Liver (tissue), 9 donors: ENCODE data around the gene TLR8. TPM values are rescaled to one million over a fixed set of nuclear protein-coding genes. Genes with fewer than 3 reads are reported as not detected.

Experiments used
- DNase-seq: peaks from one replicate; pipeline ENCODE4 v3.0.0-alpha.2; 2017; ENCODE audit warnings: low spot score
- H3K27ac ChIP-seq, 2 donors: one replicate each; pipeline ENCODE4 v1.7.0; 2013; ENCODE audit warnings: inconsistent platforms in 2 of 2, low read length in 2 of 2, control low read depth in 1 of 2, low read depth in 1 of 2, mild to moderate bottlenecking in 1 of 2
- H3K27me3 ChIP-seq, 4 donors: one replicate each; pipeline versions ENCODE4 v1.6.1 to v1.7.0; 2013; ENCODE audit warnings: low read length in 3 of 4, inconsistent platforms in 1 of 4, mild to moderate bottlenecking in 1 of 4, moderate library complexity in 1 of 4; ENCODE audit not compliant: control insufficient read depth in 4 of 4, insufficient read depth in 4 of 4
- H3K36me3 ChIP-seq, 4 donors: one replicate each; pipeline versions ENCODE4 v1.6.1 to v1.7.0; 2013; ENCODE audit warnings: low read length in 3 of 4, mild to moderate bottlenecking in 3 of 4, low read depth in 1 of 4, moderate library complexity in 1 of 4; ENCODE audit not compliant: control insufficient read depth in 4 of 4, insufficient read depth in 3 of 4
- H3K4me1 ChIP-seq, 4 donors: one replicate each; pipeline versions ENCODE4 v1.6.1 to v1.7.0; 2013; ENCODE audit warnings: low read length in 3 of 4, mild to moderate bottlenecking in 3 of 4, moderate library complexity in 1 of 4; ENCODE audit not compliant: control insufficient read depth in 4 of 4, insufficient read depth in 4 of 4
- H3K4me3 ChIP-seq, 3 donors: one replicate each; pipeline versions ENCODE4 v1.6.1 to v1.7.0; 2013; ENCODE audit warnings: low read length in 3 of 3, control low read depth in 1 of 3, low read depth in 1 of 3, mild to moderate bottlenecking in 1 of 3
- H3K9ac ChIP-seq, 2 donors: one replicate each; pipeline ENCODE4 v1.7.0; 2013; ENCODE audit warnings: low read length in 2 of 2, mild to moderate bottlenecking in 2 of 2, moderate library complexity in 2 of 2, control low read depth in 1 of 2, low read depth in 1 of 2
- H3K9me3 ChIP-seq, 4 donors: one replicate each; pipeline versions ENCODE4 v1.6.1 to v1.7.0; 2013; ENCODE audit warnings: low read length in 3 of 4; ENCODE audit not compliant: control insufficient read depth in 4 of 4
- EGR1 ChIP-seq, 2 donors: IDR thresholded peaks; 2 replicates each; pipeline ENCODE4 v1.6.1; 2016 to 2018; ENCODE audit warnings: antibody characterized with exemption in 2 of 2, low read depth in 2 of 2
- FOXA1 ChIP-seq: IDR thresholded peaks from 2 replicates; pipeline ENCODE4 v1.6.1; 2016; ENCODE audit warnings: antibody characterized with exemption
- FOXA2 ChIP-seq: IDR thresholded peaks from 2 replicates; pipeline ENCODE4 v1.6.1; 2016; ENCODE audit warnings: antibody characterized with exemption
- GABPA ChIP-seq, 2 donors: IDR thresholded peaks in 1 of 2; conservative IDR thresholded peaks in 1 of 2; 2 replicates each; pipeline ENCODE4 v1.6.1; 2016; ENCODE audit warnings: antibody characterized with exemption in 2 of 2, mild to moderate bottlenecking in 1 of 2, moderate library complexity in 1 of 2
- HNF4G ChIP-seq: IDR thresholded peaks from 2 replicates; pipeline ENCODE4 v1.6.1; 2016; ENCODE audit warnings: antibody characterized with exemption
- NR2F2 ChIP-seq: IDR thresholded peaks from 2 replicates; pipeline ENCODE4 v1.6.1; 2016; ENCODE audit warnings: antibody characterized with exemption
- RAD21 ChIP-seq, 2 donors: IDR thresholded peaks; 2 replicates each; pipeline ENCODE4 v1.6.1; 2016; ENCODE audit warnings: antibody characterized with exemption in 2 of 2, mild to moderate bottlenecking in 2 of 2
- RXRA ChIP-seq, 2 donors: IDR thresholded peaks; 2 replicates each; pipeline ENCODE4 v1.6.1; 2017 to 2018; ENCODE audit warnings: antibody characterized with exemption in 2 of 2, mild to moderate bottlenecking in 1 of 2
- SP1 ChIP-seq: IDR thresholded peaks from 2 replicates; pipeline ENCODE4 v1.6.1; 2018; ENCODE audit warnings: antibody characterized with exemption, mild to moderate bottlenecking
- TAF1 ChIP-seq: conservative IDR thresholded peaks from 2 replicates; pipeline ENCODE4 v1.6.1; 2016; ENCODE audit warnings: antibody characterized with exemption, mild to moderate bottlenecking
- YY1 ChIP-seq: IDR thresholded peaks from 2 replicates; pipeline ENCODE4 v1.6.1; 2016; ENCODE audit warnings: antibody characterized with exemption, mild to moderate bottlenecking
- WGBS: extraction: QIAGEN DNeasy Blood & Tissue Kit; methylation state at CpG from one replicate; pipeline ENCODE4 v1.1.7; 2013; 5-methylcytosine and 5-hydroxymethylcytosine counted together
- polyA plus RNA-seq, 2 donors: library from polyadenylated mRNA; stranded (reverse) in 1 of 2; unstranded in 1 of 2; fragments of 200-250 nt in 1 of 2; fragments of >200 nt in 1 of 2; fragmentation: Nextera tagmentation in 1 of 2; extraction: Ambion mirVana in 1 of 2; gene quantifications; one replicate each; pipeline versions ENCODE4 v1.2.1 to v1.2.3, GENCODE V29; 2013 to 2015
- total RNA-seq, 2 donors: library from RNA; depleted of rRNA; stranded (reverse); fragments of >200 nt; gene quantifications; one replicate each; pipeline ENCODE4 v1.2.3, GENCODE V29; 2014
- TF ChIP-seq, protein P1 (sequence below): IDR thresholded peaks from 2 replicates; pipeline ENCODE4 v1.6.1; 2016; ENCODE audit warnings: antibody characterized with exemption, mild to moderate bottlenecking
- TF ChIP-seq, protein P2 (sequence below): fragments of 150-350 bp; IDR thresholded peaks from 2 replicates; pipeline ENCODE4 v1.5.1; 2017; ENCODE audit warnings: improper control_type of control experiment, low read depth, low read length; ENCODE audit not compliant: missing input control
- TF ChIP-seq, protein P3 (sequence below): IDR thresholded peaks from 2 replicates; pipeline ENCODE4 v1.6.1; 2016; ENCODE audit warnings: antibody characterized with exemption
- donor health status: healthy.
- donor health status: healthy.
- donor health status: healthy.
- donor health status: healthy.
- donor health status: healthy.

The TLR8 gene
- total and polyA plus RNA-seq, 4 donors: 0.28 to 4.6 (median 2.1) TPM

DNA sequence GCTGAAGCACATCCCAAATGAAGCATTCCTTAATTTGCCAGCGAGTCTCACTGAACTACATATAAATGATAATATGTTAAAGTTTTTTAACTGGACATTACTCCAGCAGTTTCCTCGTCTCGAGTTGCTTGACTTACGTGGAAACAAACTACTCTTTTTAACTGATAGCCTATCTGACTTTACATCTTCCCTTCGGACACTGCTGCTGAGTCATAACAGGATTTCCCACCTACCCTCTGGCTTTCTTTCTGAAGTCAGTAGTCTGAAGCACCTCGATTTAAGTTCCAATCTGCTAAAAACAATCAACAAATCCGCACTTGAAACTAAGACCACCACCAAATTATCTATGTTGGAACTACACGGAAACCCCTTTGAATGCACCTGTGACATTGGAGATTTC, 14.6 kb downstream of the TLR8 start:
- Histone ChIP-seq H3K9me3 (no peaks in the 10 kb centered on the region), H3K27me3 (peaks cover 0 to 3% (median 0%) of the 10 kb centered on the region in 4 donors), H3K4me1 (no peaks in the 10 kb centered on the region), H3K9ac (no peak overlapping the region), H3K4me3 (no peak overlapping the region), H3K36me3 (no peaks in the 10 kb centered on the region), H3K27ac (no peak overlapping the region)
- TF ChIP-seq SP1 (no peak), GABPA (IDR thresholded peaks at IDR 0.05 in 1 of 2, conservative IDR thresholded peaks at IDR 0.05 in 1 of 2) (no peak), NR2F2 (no peak), RXRA (IDR thresholded peaks at IDR 0.05) (no peak), EGR1 (IDR thresholded peaks at IDR 0.05; ENCODE audit: low read depth in 2 of 2) (no peak), RAD21 (IDR thresholded peaks at IDR 0.05) (no peak), HNF4G (no peak), TAF1 (no peak), FOXA2 (no peak)
- TF ChIP-seq, protein P1, sequence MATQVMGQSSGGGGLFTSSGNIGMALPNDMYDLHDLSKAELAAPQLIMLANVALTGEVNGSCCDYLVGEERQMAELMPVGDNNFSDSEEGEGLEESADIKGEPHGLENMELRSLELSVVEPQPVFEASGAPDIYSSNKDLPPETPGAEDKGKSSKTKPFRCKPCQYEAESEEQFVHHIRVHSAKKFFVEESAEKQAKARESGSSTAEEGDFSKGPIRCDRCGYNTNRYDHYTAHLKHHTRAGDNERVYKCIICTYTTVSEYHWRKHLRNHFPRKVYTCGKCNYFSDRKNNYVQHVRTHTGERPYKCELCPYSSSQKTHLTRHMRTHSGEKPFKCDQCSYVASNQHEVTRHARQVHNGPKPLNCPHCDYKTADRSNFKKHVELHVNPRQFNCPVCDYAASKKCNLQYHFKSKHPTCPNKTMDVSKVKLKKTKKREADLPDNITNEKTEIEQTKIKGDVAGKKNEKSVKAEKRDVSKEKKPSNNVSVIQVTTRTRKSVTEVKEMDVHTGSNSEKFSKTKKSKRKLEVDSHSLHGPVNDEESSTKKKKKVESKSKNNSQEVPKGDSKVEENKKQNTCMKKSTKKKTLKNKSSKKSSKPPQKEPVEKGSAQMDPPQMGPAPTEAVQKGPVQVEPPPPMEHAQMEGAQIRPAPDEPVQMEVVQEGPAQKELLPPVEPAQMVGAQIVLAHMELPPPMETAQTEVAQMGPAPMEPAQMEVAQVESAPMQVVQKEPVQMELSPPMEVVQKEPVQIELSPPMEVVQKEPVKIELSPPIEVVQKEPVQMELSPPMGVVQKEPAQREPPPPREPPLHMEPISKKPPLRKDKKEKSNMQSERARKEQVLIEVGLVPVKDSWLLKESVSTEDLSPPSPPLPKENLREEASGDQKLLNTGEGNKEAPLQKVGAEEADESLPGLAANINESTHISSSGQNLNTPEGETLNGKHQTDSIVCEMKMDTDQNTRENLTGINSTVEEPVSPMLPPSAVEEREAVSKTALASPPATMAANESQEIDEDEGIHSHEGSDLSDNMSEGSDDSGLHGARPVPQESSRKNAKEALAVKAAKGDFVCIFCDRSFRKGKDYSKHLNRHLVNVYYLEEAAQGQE: no peak
- TF ChIP-seq, protein P2, sequence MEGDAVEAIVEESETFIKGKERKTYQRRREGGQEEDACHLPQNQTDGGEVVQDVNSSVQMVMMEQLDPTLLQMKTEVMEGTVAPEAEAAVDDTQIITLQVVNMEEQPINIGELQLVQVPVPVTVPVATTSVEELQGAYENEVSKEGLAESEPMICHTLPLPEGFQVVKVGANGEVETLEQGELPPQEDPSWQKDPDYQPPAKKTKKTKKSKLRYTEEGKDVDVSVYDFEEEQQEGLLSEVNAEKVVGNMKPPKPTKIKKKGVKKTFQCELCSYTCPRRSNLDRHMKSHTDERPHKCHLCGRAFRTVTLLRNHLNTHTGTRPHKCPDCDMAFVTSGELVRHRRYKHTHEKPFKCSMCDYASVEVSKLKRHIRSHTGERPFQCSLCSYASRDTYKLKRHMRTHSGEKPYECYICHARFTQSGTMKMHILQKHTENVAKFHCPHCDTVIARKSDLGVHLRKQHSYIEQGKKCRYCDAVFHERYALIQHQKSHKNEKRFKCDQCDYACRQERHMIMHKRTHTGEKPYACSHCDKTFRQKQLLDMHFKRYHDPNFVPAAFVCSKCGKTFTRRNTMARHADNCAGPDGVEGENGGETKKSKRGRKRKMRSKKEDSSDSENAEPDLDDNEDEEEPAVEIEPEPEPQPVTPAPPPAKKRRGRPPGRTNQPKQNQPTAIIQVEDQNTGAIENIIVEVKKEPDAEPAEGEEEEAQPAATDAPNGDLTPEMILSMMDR: no peak
- no peak for DNase-seq
- 77% methylated on average over 8 of the region's 8 CpGs for WGBS

DNA sequence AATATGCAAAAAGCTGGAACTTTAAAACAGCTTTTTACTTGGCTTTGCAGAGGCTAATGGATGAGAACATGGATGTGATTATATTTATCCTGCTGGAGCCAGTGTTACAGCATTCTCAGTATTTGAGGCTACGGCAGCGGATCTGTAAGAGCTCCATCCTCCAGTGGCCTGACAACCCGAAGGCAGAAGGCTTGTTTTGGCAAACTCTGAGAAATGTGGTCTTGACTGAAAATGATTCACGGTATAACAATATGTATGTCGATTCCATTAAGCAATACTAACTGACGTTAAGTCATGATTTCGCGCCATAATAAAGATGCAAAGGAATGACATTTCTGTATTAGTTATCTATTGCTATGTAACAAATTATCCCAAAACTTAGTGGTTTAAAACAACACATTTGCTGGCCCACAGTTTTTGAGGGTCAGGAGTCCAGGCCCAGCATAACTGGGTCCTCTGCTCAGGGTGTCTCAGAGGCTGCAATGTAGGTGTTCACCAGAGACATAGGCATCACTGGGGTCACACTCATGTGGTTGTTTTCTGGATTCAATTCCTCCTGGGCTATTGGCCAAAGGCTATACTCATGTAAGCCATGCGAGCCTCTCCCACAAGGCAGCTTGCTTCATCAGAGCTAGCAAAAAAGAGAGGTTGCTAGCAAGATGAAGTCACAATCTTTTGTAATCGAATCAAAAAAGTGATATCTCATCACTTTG, 15.6 kb downstream of the TLR8 start:
- no peak overlapping the region for H3K9ac ChIP-seq
- no peak overlapping the region for H3K27ac ChIP-seq
- no peak for DNase-seq
- WGBS: 90% methylated on average over 10 of the region's 10 CpGs
- peaks cover 0 to 3% (median 0%) of the 10 kb centered on the region in 4 donors for H3K27me3 ChIP-seq
- no peaks in the 10 kb centered on the region for H3K4me1 ChIP-seq
- no peaks in the 10 kb centered on the region for H3K9me3 ChIP-seq
- no peak for TF ChIP-seq RXRA (IDR thresholded peaks at IDR 0.05)
- no peak for TF ChIP-seq FOXA1
- TF ChIP-seq GABPA (IDR thresholded peaks at IDR 0.05 in 1 of 2, conservative IDR thresholded peaks at IDR 0.05 in 1 of 2): no peak
- TF ChIP-seq, protein P3, sequence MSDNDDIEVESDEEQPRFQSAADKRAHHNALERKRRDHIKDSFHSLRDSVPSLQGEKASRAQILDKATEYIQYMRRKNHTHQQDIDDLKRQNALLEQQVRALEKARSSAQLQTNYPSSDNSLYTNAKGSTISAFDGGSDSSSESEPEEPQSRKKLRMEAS: no peak
- no peak for TF ChIP-seq YY1
- no peak for TF ChIP-seq NR2F2
- TF ChIP-seq TAF1: no peak
- H3K4me3 ChIP-seq: no peak overlapping the region
- no peaks in the 10 kb centered on the region for H3K36me3 ChIP-seq
